Subcutaneous adipose tissue (tissue), 4 donors: ENCODE data around the gene TOMM22. TPM values are rescaled to one million over a fixed set of nuclear protein-coding genes. Genes with fewer than 3 reads are reported as not detected.

ENCODE experiments used
- total RNA-seq, 4 donors: library from RNA; depleted of rRNA; stranded (reverse); fragments of >200 nt; gene quantifications; one replicate each; pipeline ENCODE4 v1.1.0, GENCODE V29; 2016
- TF ChIP-seq, protein P1 (sequence below): fragments of 450-650 bp; IDR thresholded peaks from one replicate; pipeline ENCODE4 v1.5.1; 2016; ENCODE audit warnings: low read depth, mild to moderate bottlenecking, control low read depth, antibody characterized with exemption, moderate library complexity

TOMM22 gene
- total RNA-seq, 4 donors from 2014 or later = 26.6 to 52.2 (median 30.0) TPM

DNA sequence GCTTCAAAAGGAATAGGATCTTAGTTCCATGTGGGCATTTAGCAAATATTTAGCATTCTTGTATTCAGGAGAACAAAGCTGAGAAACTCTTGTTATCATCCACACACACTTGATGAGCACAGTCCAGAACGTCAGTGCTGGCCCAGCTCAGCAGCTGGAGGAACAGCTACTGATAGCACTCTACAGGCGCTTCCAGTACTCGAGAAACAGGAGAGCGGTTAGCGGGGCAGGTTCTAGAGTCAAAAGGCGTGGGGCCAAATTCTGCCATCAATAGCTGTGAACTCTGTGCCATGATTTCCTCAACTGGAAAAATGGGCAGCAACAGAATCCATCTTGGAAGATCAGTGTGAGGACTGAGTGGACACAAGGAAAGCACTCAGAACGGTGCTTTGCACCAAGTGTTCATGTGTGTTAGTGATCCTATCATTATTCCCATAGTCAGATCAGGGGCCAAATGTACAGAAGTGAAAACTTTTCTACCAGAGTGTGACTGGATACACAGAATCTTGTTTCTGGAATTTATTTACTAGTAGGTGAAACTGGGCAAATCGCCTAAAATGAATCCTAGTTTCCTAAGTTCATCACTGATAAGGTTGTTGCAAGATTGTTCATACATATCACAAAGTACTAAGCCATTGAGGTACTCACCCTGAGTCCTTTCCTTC, 15.8 kb downstream of the TOMM22 start:
- TF ChIP-seq, protein P1, sequence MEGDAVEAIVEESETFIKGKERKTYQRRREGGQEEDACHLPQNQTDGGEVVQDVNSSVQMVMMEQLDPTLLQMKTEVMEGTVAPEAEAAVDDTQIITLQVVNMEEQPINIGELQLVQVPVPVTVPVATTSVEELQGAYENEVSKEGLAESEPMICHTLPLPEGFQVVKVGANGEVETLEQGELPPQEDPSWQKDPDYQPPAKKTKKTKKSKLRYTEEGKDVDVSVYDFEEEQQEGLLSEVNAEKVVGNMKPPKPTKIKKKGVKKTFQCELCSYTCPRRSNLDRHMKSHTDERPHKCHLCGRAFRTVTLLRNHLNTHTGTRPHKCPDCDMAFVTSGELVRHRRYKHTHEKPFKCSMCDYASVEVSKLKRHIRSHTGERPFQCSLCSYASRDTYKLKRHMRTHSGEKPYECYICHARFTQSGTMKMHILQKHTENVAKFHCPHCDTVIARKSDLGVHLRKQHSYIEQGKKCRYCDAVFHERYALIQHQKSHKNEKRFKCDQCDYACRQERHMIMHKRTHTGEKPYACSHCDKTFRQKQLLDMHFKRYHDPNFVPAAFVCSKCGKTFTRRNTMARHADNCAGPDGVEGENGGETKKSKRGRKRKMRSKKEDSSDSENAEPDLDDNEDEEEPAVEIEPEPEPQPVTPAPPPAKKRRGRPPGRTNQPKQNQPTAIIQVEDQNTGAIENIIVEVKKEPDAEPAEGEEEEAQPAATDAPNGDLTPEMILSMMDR = no peak

DNA sequence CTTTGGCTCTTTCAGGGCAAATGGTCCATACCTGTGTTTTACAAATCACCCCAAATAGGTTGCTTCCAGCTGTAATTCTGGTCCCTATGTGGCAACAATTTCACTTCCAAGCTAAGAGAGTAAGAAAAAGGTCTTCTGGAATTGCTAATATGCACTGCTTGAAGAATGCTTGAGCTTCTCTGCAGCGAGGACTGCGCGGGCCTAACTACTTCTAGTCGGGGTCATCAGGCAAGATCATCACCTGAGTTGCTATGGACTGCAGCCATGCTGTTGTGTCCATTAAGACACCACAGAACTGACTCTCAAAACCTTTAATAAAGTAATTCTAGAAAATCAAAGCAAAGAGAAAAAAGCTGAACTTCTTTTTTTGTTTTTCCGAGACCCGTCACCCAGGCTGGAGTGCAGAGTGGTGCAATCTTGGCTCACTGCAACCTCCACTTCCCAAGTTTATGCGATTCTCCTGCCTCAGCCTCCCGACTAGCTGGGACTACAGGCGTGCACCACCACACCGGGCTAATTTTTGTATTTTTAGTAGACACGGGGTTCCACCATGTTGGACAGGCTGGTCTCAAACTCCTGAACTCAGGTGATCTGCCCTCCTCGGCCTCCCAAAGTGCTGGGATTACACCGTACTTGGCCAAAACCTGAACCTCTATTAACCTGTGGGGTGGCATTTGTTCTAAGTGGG, 16.8 kb downstream of the TOMM22 start:
- TF ChIP-seq, protein P1 = no peak

DNA sequence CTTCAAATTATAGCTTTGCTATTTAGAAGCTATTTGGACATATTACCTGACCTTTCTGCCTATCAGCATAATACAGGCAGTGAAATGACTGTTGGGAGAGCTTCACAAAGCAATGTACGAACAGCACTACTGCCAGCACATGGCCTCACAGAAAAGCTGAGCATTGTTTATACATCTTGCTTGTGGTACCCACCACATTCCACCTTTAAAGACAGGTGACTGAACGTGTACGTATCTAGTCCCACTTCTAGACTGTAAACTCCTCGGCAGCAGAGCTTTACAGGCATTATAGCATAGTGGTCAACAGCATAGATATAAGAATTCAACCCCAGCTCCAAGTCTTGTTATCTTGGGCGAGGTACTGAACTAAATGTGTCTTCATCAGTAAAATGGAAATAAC, 17.4 kb downstream of the TOMM22 start:
- TF ChIP-seq, protein P1 = no peak

DNA sequence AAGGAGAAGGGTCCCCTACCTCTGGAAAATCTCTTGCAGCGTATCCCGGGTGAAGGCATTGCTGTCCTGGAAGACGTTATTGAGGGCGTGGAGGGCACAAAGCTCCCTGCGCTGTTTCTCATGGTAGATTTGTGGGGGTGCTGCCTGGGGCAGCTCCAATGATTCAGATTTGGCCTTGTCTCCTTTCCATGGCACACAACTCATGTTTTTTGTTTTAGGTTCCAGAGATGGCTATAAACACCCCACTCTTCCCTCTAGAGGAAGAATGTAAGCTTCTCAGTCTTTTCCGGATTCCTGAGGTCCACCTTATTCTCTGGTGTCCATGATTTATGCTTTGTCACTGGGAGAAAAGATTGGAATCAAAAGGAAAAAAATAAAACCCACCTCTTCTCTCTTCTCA, 18.0 kb downstream of the TOMM22 start:
- TF ChIP-seq, protein P1 = no peak

GRCh38 chr22:38700270-38700788, 18.6 kb downstream of the TOMM22 start:
- TF ChIP-seq, protein P1 = no peak

DNA sequence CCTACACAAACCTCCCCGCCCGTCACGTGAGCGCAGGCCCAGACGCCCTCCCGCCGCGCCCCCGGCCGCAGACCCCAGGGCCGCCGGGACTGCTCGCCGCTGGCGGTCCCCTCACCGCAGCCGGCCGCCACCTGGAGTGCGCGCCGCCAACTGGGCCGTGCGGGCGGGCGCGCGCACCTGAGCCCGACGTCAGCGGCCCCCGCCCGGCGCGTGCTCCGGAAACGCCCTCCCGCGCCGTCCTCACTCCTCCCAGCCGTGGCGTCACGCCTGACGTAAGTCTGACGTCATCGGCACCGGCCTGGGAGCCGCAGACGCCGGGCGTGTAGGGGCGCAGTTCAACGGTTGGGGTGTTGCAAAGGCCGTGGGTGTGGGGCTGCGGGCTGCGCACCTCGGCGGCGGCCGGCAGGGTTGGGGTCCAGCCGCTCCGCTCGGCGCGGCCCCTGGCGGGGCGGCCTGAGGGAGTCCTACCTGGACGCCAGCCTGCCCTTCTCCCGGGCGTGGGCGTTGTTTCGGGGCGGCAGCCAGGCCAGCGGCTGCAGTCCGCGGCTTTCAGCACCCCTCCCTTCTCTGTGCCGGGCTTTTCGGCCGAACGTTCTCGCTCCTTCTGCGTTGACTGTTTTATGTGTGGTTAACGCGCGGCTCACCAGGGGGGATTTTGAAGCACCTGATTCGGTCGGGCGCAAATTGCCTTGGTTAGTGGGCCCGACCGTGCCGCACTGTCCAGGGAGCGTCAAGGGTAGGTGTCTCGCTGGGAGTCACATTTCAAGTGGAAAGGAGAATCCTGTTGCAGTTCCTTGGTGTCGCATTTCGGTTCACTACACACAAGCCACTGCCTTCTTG, 19.3 kb downstream of the TOMM22 start, which contains the start of gene JOSD1:
TSS of gene JOSD1 (minus strand) at position 155 of the 840 bp plus-strand sequence. CDS start 956 bp downstream, outside the sequence.
- TF ChIP-seq, protein P1 = no peak
